ENCODE measurements around the gene ERG. TPM values are rescaled to one million over a fixed set of nuclear protein-coding genes. Genes with fewer than 3 reads are reported as not detected.

Gene ERG
- polyA plus RNA-seq, 1 of the 3 experiments (the other 2 are of a cell fraction) = not detected

DNA sequence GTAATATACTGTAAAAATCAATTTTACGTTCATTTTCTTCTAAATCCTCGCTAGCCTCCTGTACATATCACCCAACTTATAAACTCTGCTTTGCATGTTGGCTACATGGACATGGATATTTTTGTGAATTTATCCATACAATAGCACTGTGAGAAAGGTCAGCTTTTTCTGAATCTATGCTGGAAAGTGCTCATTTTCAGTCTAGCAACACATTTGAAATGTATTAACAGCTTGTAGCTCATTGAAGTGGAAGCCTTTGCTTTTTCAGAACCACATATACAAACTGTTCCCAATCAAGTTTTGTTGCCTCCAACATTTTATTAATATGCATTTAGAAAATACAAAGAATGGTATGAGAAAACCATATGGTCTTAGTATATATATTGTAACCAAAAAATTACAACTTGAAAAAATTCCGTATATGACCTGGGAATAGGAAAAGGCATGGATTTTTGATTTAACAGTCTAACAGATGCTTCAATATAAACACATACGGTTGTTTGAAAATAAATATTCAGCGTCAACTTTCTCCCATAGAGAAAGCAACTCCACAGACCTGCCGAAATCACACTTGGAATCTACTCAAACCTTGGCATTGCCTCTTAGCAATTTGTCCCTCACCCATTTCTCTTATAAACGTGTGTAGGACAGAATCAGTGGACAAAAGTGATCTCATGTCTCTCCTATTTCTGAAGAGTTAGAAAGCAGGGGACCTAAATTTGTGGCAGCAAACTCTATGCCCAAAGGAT, 112.7 kb downstream of the ERG start:
- Histone ChIP-seq H3F3A (replicated peaks; ENCODE audit: insufficient read depth) (no peaks in the 10 kb centered on the region), H3K9me2 (no peaks in the 10 kb centered on the region), H3K4me1 (ENCODE audit: control insufficient read depth in 1 of 2, insufficient read depth in 2 of 2, low read depth in 1 of 2, low read length in 1 of 2) (peaks cover 0 to 6% of the 10 kb centered on the region in 2 experiments; a peak in 2 of 4 replicates), H3K4me3 (ENCODE audit: low read depth in 2 of 2, low read length in 1 of 2) (no peak overlapping the region), H3K27me3 (ENCODE audit: insufficient read depth) (no peaks in the 10 kb centered on the region), H3K9me3 (no peaks in the 10 kb centered on the region), H2AFZ (ENCODE audit: low read depth) (no peak overlapping the region), H3K79me2 (ENCODE audit: insufficient read depth) (no peaks in the 10 kb centered on the region), H3K36me3 (replicated peaks in 1 of 2; ENCODE audit: control insufficient read depth in 1 of 2, insufficient read depth in 2 of 2, low read length in 1 of 2) (no peaks in the 10 kb centered on the region), H3K9ac (no peak overlapping the region), H4K20me1 (ENCODE audit: insufficient read depth) (no peaks in the 10 kb centered on the region), H3K4me2 (no peak overlapping the region), H3K27ac (ENCODE audit: low read depth in 2 of 2, low read length in 1 of 2) (no peak overlapping the region)
- no peak for DNase-seq
- ChIA-PET POLR2A (no interaction called here), CTCF (interaction anchor here (0.8 to 1.0 kb wide), 2 partner anchors 12 to 29 kb away, joined by 3 to 4 read pairs; no protein-coding TSS in a partner anchor)
- TF ChIP-seq, protein P1, sequence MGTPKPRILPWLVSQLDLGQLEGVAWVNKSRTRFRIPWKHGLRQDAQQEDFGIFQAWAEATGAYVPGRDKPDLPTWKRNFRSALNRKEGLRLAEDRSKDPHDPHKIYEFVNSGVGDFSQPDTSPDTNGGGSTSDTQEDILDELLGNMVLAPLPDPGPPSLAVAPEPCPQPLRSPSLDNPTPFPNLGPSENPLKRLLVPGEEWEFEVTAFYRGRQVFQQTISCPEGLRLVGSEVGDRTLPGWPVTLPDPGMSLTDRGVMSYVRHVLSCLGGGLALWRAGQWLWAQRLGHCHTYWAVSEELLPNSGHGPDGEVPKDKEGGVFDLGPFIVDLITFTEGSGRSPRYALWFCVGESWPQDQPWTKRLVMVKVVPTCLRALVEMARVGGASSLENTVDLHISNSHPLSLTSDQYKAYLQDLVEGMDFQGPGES (IDR thresholded peaks at IDR 0.05; ENCODE audit: low read depth, low read length) = no peak
- WGBS (ENCODE audit: low lambda C conversion rate) = 87% methylated on average over 7 of the region's 7 CpGs

DNA sequence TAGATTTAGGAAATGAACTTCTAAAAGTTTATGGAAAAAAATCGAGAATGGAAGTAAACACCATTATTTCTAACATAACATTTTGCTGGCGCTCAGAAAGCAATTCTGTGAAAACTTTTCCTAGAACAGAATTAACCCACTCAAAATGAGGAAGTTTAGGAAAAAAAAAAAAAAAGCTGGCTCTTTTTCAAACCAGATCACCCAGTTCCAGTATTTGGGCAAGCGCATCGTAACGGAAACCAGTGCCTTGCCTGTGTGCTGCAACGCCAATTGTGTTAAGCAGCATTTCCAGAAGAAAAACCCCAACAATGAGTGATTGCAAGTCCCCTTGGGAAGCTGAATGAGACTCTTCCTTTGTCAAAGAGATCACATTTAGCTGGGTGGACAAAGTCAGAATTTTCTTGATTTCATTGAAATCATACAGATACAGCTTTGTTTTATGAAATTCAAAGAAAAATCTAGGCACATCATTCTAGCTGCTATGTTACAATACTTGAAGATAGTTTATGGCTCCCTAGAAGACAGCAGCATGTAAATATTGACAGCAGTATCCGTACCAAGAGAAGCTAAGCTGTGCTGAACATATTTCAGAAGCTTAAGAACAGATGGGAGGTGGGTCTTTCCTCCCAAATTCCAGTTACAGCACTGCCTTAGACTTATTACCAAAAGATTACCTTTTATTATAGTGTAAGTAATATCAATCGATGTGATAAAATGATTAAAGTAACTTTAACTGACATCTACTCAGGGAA, 113.4 kb downstream of the ERG start:
- no peaks in the 10 kb centered on the region for H3K27me3 ChIP-seq (ENCODE audit: insufficient read depth)
- TF ChIP-seq, protein P1 (IDR thresholded peaks at IDR 0.05; ENCODE audit: low read depth, low read length) = no peak
- TF ChIP-seq POLR2AphosphoS5 (IDR thresholded peaks at IDR 0.05; ENCODE audit: low read depth, low read length) = no peak
- no peak for TF ChIP-seq RAD21 (IDR thresholded peaks at IDR 0.05; ENCODE audit: low read length)
- TF ChIP-seq, protein P2, sequence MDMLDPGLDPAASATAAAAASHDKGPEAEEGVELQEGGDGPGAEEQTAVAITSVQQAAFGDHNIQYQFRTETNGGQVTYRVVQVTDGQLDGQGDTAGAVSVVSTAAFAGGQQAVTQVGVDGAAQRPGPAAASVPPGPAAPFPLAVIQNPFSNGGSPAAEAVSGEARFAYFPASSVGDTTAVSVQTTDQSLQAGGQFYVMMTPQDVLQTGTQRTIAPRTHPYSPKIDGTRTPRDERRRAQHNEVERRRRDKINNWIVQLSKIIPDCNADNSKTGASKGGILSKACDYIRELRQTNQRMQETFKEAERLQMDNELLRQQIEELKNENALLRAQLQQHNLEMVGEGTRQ (IDR thresholded peaks at IDR 0.05; ENCODE audit: borderline replicate concordance, low read depth, low read length) = no peak
- TF ChIP-seq CHD2 (IDR thresholded peaks at IDR 0.05; ENCODE audit: low read length, partially characterized antibody) = no peak
- no peak for TF ChIP-seq RCOR1 (IDR thresholded peaks at IDR 0.05; ENCODE audit: low read length)
- TF ChIP-seq, protein P3, sequence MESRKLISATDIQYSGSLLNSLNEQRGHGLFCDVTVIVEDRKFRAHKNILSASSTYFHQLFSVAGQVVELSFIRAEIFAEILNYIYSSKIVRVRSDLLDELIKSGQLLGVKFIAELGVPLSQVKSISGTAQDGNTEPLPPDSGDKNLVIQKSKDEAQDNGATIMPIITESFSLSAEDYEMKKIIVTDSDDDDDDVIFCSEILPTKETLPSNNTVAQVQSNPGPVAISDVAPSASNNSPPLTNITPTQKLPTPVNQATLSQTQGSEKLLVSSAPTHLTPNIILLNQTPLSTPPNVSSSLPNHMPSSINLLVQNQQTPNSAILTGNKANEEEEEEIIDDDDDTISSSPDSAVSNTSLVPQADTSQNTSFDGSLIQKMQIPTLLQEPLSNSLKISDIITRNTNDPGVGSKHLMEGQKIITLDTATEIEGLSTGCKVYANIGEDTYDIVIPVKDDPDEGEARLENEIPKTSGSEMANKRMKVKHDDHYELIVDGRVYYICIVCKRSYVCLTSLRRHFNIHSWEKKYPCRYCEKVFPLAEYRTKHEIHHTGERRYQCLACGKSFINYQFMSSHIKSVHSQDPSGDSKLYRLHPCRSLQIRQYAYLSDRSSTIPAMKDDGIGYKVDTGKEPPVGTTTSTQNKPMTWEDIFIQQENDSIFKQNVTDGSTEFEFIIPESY (IDR thresholded peaks at IDR 0.05; ENCODE audit: borderline replicate concordance, low read depth) = no peak
- TF ChIP-seq JUND (IDR thresholded peaks at IDR 0.05) = no peak
- TF ChIP-seq TCF12 (IDR thresholded peaks at IDR 0.05) = no peak
- TF ChIP-seq FOXM1 (IDR thresholded peaks at IDR 0.05; ENCODE audit: low read depth) = no peak
- TF ChIP-seq FOXJ3 (CRISPR knock-in tag; IDR thresholded peaks at IDR 0.05) = no peak
- TF ChIP-seq NRF1 (IDR thresholded peaks at IDR 0.05; ENCODE audit: low read depth, low read length) = no peak
- no peak for TF ChIP-seq SMC3 (IDR thresholded peaks at IDR 0.05; ENCODE audit: low read depth, low read length)
- no peak for TF ChIP-seq EP300 (IDR thresholded peaks at IDR 0.05; ENCODE audit: borderline replicate concordance in 1 of 2, low read depth in 1 of 2, low read length in 1 of 2)
- no peak for TF ChIP-seq RFX5 (IDR thresholded peaks at IDR 0.05; ENCODE audit: low read length)
- DNase-seq = no peak
- no peak overlapping the region for H3K9ac ChIP-seq
- ChIA-PET POLR2A (no interaction called here), CTCF (interaction anchor here (0.6 to 1.0 kb wide), 2 partner anchors 12 to 42 kb away, joined by 3 to 4 read pairs; no protein-coding TSS in a partner anchor)
- no peaks in the 10 kb centered on the region for H3F3A ChIP-seq (replicated peaks; ENCODE audit: insufficient read depth)
- no peaks in the 10 kb centered on the region for H3K79me2 ChIP-seq (ENCODE audit: insufficient read depth)
- H3K4me1 ChIP-seq (ENCODE audit: control insufficient read depth in 1 of 2, insufficient read depth in 2 of 2, low read depth in 1 of 2, low read length in 1 of 2) = peaks cover 0 to 11% of the 10 kb centered on the region in 2 experiments; a peak in 2 of 4 replicates
- no peak overlapping the region for H3K27ac ChIP-seq (ENCODE audit: low read depth in 2 of 2, low read length in 1 of 2)
- WGBS (ENCODE audit: low lambda C conversion rate) = 89% methylated on average over 8 of the region's 8 CpGs
- no peak overlapping the region for H2AFZ ChIP-seq (ENCODE audit: low read depth)
- no peak overlapping the region for H3K4me2 ChIP-seq
- no peaks in the 10 kb centered on the region for H3K9me3 ChIP-seq
- no peak overlapping the region for H3K4me3 ChIP-seq (ENCODE audit: low read depth in 2 of 2, low read length in 1 of 2)
- no peaks in the 10 kb centered on the region for H4K20me1 ChIP-seq (ENCODE audit: insufficient read depth)
- no peaks in the 10 kb centered on the region for H3K9me2 ChIP-seq
- H3K36me3 ChIP-seq (replicated peaks in 1 of 2; ENCODE audit: control insufficient read depth in 1 of 2, insufficient read depth in 2 of 2, low read length in 1 of 2) = no peaks in the 10 kb centered on the region
